Effector memory CD8-positive, alpha-beta T cell (primary cell): ENCODE measurements around the gene ATP8B3.
"Not testable (repeated sequence)": the region's sequence is repeated elsewhere in the genome, so short reads cannot be mapped to it uniquely, and the experiment has no call there.

Experiments
- ATAC-seq: fragments of 150-1000 bp; cut with Tn5 transposase; replicated peaks from 2 replicates; pipeline ENCODE4 v1.10.0; 2021; ENCODE audit warnings: mild to moderate bottlenecking, moderate library complexity
- DNase-seq, 3 experiments: peaks; one replicate each; pipeline ENCODE4 v3.0.0; 2021
- H3K27ac Mint-ChIP-seq, 2 donors: one replicate each; pipeline ENCODE4 v1.8.0; 2022; ENCODE audit warnings: mild to moderate bottlenecking in 2 of 2, mixed read lengths in 2 of 2, moderate library complexity in 2 of 2
- H3K27me3 Mint-ChIP-seq, 2 donors: one replicate each; pipeline ENCODE4 v1.8.0; 2022; ENCODE audit warnings: mixed read lengths in 2 of 2
- H3K36me3 Mint-ChIP-seq: one replicate; pipeline ENCODE4 v1.8.0; 2022; ENCODE audit warnings: mild to moderate bottlenecking, moderate library complexity, mixed read lengths; ENCODE audit not compliant: insufficient read depth
- H3K4me1 Mint-ChIP-seq, 2 donors: one replicate each; pipeline ENCODE4 v1.8.0; 2022; ENCODE audit warnings: low read depth in 2 of 2, mixed read lengths in 2 of 2
- H3K4me3 Mint-ChIP-seq, 2 donors: one replicate each; pipeline ENCODE4 v1.8.0; 2022; ENCODE audit warnings: mild to moderate bottlenecking in 2 of 2, mixed read lengths in 2 of 2, moderate library complexity in 2 of 2
- H3K9me3 Mint-ChIP-seq, 2 donors: one replicate each; pipeline ENCODE4 v1.8.0; 2022; ENCODE audit warnings: mixed read lengths in 2 of 2

Gene ATP8B3

GRCh38 chr19:1799695-1800342, 12.3 kb downstream of the ATP8B3 start:
- no peaks in the 10 kb centered on the region for H3K9me3 Mint-ChIP-seq
- DNase-seq (no peak), ATAC-seq (no peak)
- peaks cover 3% of the 10 kb centered on the region in 2 donors for H3K4me1 Mint-ChIP-seq
- no peak overlapping the region for H3K4me3 Mint-ChIP-seq
- peaks cover 7% of the 10 kb centered on the region for H3K36me3 Mint-ChIP-seq
- H3K27ac Mint-ChIP-seq: no peak overlapping the region
- peaks cover 4 to 12% of the 10 kb centered on the region in 2 donors for H3K27me3 Mint-ChIP-seq

- not testable (repeated sequence) for H3K27ac Mint-ChIP-seq, ATAC-seq, H3K9me3 Mint-ChIP-seq
These were observed 14.8 kb downstream of the ATP8B3 start for GRCh38 chr19:1797313-1797712.

GRCh38 chr19:1796395-1797142, 15.5 kb downstream of the ATP8B3 start:
- Mint-ChIP-seq H3K9me3 (no peaks in the 10 kb centered on the region), H3K4me1 (peaks cover 3% of the 10 kb centered on the region in 2 donors), H3K27ac (no peak overlapping the region), H3K27me3 (peaks cover 4 to 20% of the 10 kb centered on the region in 2 donors), H3K4me3 (no peak overlapping the region), H3K36me3 (peaks cover 4% of the 10 kb centered on the region)
- DNase-seq (no peak), ATAC-seq (no peak)

More at GRCh38 chr19:1797313-1797712, 14.8 kb downstream of the ATP8B3 start:
- not testable (repeated sequence) for H3K36me3 Mint-ChIP-seq, DNase-seq, H3K4me3 Mint-ChIP-seq, H3K4me1 Mint-ChIP-seq
- H3K27me3 Mint-ChIP-seq: peaks cover 4 to 20% of the 10 kb centered on the region in 2 donors

- no peak for DNase-seq
- Mint-ChIP-seq H3K27ac (no peak overlapping the region), H3K27me3 (peaks cover 4 to 26% of the 10 kb centered on the region in 2 donors), H3K4me1 (peaks cover 3% of the 10 kb centered on the region in 2 donors), H3K4me3 (no peak overlapping the region), H3K36me3 (peaks cover 4% of the 10 kb centered on the region), H3K9me3 (no peaks in the 10 kb centered on the region)
- ATAC-seq: no peak
These were observed 17.5 kb downstream of the ATP8B3 start for GRCh38 chr19:1794424-1795172.

- H3K4me1 Mint-ChIP-seq: peaks cover 3% of the 10 kb centered on the region in 2 donors
- DNase-seq (no peak), ATAC-seq (no peak)
- H3K36me3 Mint-ChIP-seq: peaks cover 4% of the 10 kb centered on the region
- peaks cover 4 to 44% of the 10 kb centered on the region in 2 donors for H3K27me3 Mint-ChIP-seq
- H3K4me3 Mint-ChIP-seq: no peak overlapping the region
- H3K9me3 Mint-ChIP-seq: no peaks in the 10 kb centered on the region
- no peak overlapping the region for H3K27ac Mint-ChIP-seq
These were observed 20.2 kb downstream of the ATP8B3 start for GRCh38 chr19:1791879-1792278.

- no peak overlapping the region for H3K27ac Mint-ChIP-seq
- DNase-seq (no peak), ATAC-seq (no peak)
- H3K4me3 Mint-ChIP-seq: no peak overlapping the region
- peaks cover 4% of the 10 kb centered on the region for H3K36me3 Mint-ChIP-seq
- H3K4me1 Mint-ChIP-seq: peaks cover 0 to under 1% of the 10 kb centered on the region in 2 donors
- H3K27me3 Mint-ChIP-seq: peaks cover 6 to 51% of the 10 kb centered on the region in 2 donors
- no peaks in the 10 kb centered on the region for H3K9me3 Mint-ChIP-seq
These were observed 21.9 kb downstream of the ATP8B3 start for GRCh38 chr19:1790054-1790792.

- Mint-ChIP-seq H3K27me3 (peaks cover 6 to 53% of the 10 kb centered on the region in 2 donors), H3K4me3 (no peak overlapping the region), H3K36me3 (peaks cover 3% of the 10 kb centered on the region), H3K27ac (no peak overlapping the region), H3K4me1 (no peaks in the 10 kb centered on the region), H3K9me3 (no peaks in the 10 kb centered on the region)
- ATAC-seq (no peak), DNase-seq (no peak)
These were observed 22.6 kb downstream of the ATP8B3 start for GRCh38 chr19:1789261-1790041.

- no peaks in the 10 kb centered on the region for H3K4me1 Mint-ChIP-seq
- peaks cover 20 to 71% of the 10 kb centered on the region in 2 donors for H3K27me3 Mint-ChIP-seq
- no peaks in the 10 kb centered on the region for H3K36me3 Mint-ChIP-seq
- H3K27ac Mint-ChIP-seq: no peak overlapping the region
- ATAC-seq (no peak), DNase-seq (no peak)
- H3K4me3 Mint-ChIP-seq: no peak overlapping the region
- H3K9me3 Mint-ChIP-seq: no peaks in the 10 kb centered on the region
These were observed 25.0 kb downstream of the ATP8B3 start for GRCh38 chr19:1787116-1787515.

- Mint-ChIP-seq H3K9me3 (no peaks in the 10 kb centered on the region), H3K27ac (no peak overlapping the region), H3K27me3 (peaks cover 21 to 71% of the 10 kb centered on the region in 2 donors), H3K4me3 (no peak overlapping the region), H3K36me3 (no peaks in the 10 kb centered on the region), H3K4me1 (no peaks in the 10 kb centered on the region)
- ATAC-seq (no peak), DNase-seq (no peak)
These were observed 25.4 kb downstream of the ATP8B3 start for GRCh38 chr19:1786668-1787067.

GRCh38 chr19:1785310-1785709, 26.8 kb downstream of the ATP8B3 start:
- H3K27me3 Mint-ChIP-seq: peaks cover 30 to 78% of the 10 kb centered on the region in 2 donors
- no peaks in the 10 kb centered on the region for H3K9me3 Mint-ChIP-seq
- no peaks in the 10 kb centered on the region for H3K36me3 Mint-ChIP-seq
- ATAC-seq: no peak
- DNase-seq: no peak
- H3K4me1 Mint-ChIP-seq: no peaks in the 10 kb centered on the region
- H3K4me3 Mint-ChIP-seq: no peak overlapping the region
- H3K27ac Mint-ChIP-seq: no peak overlapping the region

- ATAC-seq (no peak), DNase-seq (no peak)
- no peak overlapping the region for H3K27ac Mint-ChIP-seq
- peaks cover 0 to 2% of the 10 kb centered on the region in 2 donors for H3K4me1 Mint-ChIP-seq
- H3K36me3 Mint-ChIP-seq: no peaks in the 10 kb centered on the region
- H3K27me3 Mint-ChIP-seq: peaks cover 42 to 87% of the 10 kb centered on the region in 2 donors
- no peaks in the 10 kb centered on the region for H3K9me3 Mint-ChIP-seq
- H3K4me3 Mint-ChIP-seq: no peak overlapping the region
These were observed 28.2 kb downstream of the ATP8B3 start for GRCh38 chr19:1783874-1784273.

GRCh38 chr19:1783354-1783753, 28.7 kb downstream of the ATP8B3 start:
- H3K27me3 Mint-ChIP-seq: peaks cover 47 to 87% of the 10 kb centered on the region in 2 donors
- no peak for ATAC-seq
- peaks cover 0 to 2% of the 10 kb centered on the region in 2 donors for H3K4me1 Mint-ChIP-seq
- no peaks in the 10 kb centered on the region for H3K36me3 Mint-ChIP-seq
- no peak overlapping the region for H3K27ac Mint-ChIP-seq
- H3K9me3 Mint-ChIP-seq: no peaks in the 10 kb centered on the region
- DNase-seq: no peak
- no peak overlapping the region for H3K4me3 Mint-ChIP-seq
